ENCODE measurements around the gene NKX6-2. TPM values are rescaled to one million over a fixed set of nuclear protein-coding genes. Genes with fewer than 3 reads are reported as not detected.
"Not testable (repeated sequence)": the region's sequence is repeated elsewhere in the genome, so short reads cannot be mapped to it uniquely, and the experiment has no call there.

The NKX6-2 gene
- total RNA-seq = 2.1 TPM

GRCh38 chr10:132785723-132786475 lies at the start of gene NKX6-2:
Gene NKX6-2 (minus strand): TSS chr10:132786147. CDS start chr10:132785948, 199 bp downstream.
- ATAC-seq (no peak), DNase-seq (ENCODE audit: low spot score) (no peak)

GRCh38 chr10:132834891-132835847 lies 49.2 kb upstream of the NKX6-2 start:
- intact Hi-C loops (cut with DNase I) = loop anchor here (10.0 kb wide), 1 partner anchor 290 kb away; no protein-coding TSS in a partner anchor
- peak; percentile 31 for ATAC-seq
- peak; percentile 53 for DNase-seq (ENCODE audit: low spot score)

More at GRCh38 chr10:132785723-132786475, at the start of gene NKX6-2:
- intact Hi-C loops (cut with DNase I) = loop anchor here (5.0 kb wide), 1 partner anchor 134 kb away; no protein-coding TSS in a partner anchor

GRCh38 chr10:132834311-132834761 lies 48.4 kb upstream of the NKX6-2 start:
- DNase-seq (ENCODE audit: low spot score) (no peak), ATAC-seq (no peak)
- intact Hi-C loops (cut with DNase I) = loop anchor here (10.0 kb wide), 1 partner anchor 290 kb away; no protein-coding TSS in a partner anchor

GRCh38 chr10:132833421-132834111 lies 47.6 kb upstream of the NKX6-2 start:
- intact Hi-C loops (cut with DNase I) = loop anchor here (10.0 kb wide), 1 partner anchor 291 kb away; no protein-coding TSS in a partner anchor
- no peak for ATAC-seq

GRCh38 chr10:132832186-132832969 lies 46.4 kb upstream of the NKX6-2 start:
- DNase-seq (ENCODE audit: low spot score) (no peak), ATAC-seq (no peak)
- intact Hi-C loops (cut with DNase I) = loop anchor here (10.0 kb wide), 1 partner anchor 292 kb away; no protein-coding TSS in a partner anchor

More at GRCh38 chr10:132833421-132834111, 47.6 kb upstream of the NKX6-2 start:
- DNase-seq (ENCODE audit: low spot score) = peak; percentile 51

GRCh38 chr10:132829403-132829802 lies 43.5 kb upstream of the NKX6-2 start:
- ATAC-seq (no peak), DNase-seq (ENCODE audit: low spot score) (no peak)
- intact Hi-C loops (cut with DNase I) = no loop called here

- ATAC-seq = no peak
- intact Hi-C loops (cut with DNase I) = no loop called here
- DNase-seq (ENCODE audit: low spot score) = peak; percentile 46
Measured at GRCh38 chr10:132828681-132829080, 42.7 kb upstream of the NKX6-2 start.

- intact Hi-C loops (cut with DNase I) = no loop called here
- no peak for DNase-seq (ENCODE audit: low spot score)
- ATAC-seq = no peak
Measured at GRCh38 chr10:132827861-132828539, 42.1 kb upstream of the NKX6-2 start.

- ATAC-seq = no peak
- intact Hi-C loops (cut with DNase I) = no loop called here
- DNase-seq (ENCODE audit: low spot score) = no peak
Measured at GRCh38 chr10:132827423-132827789, 41.5 kb upstream of the NKX6-2 start.

GRCh38 chr10:132826524-132827422 lies 40.8 kb upstream of the NKX6-2 start:
- no peak for ATAC-seq
- DNase-seq (ENCODE audit: low spot score) = peak; percentile 47

GRCh38 chr10:132825783-132826523 lies 40.0 kb upstream of the NKX6-2 start:
- intact Hi-C loops (cut with DNase I); ATAC-seq; DNase-seq (ENCODE audit: low spot score): not testable (repeated sequence)

More at GRCh38 chr10:132826524-132827422, 40.8 kb upstream of the NKX6-2 start:
- intact Hi-C loops (cut with DNase I) = no loop called here

- ATAC-seq = no peak
- no peak for DNase-seq (ENCODE audit: low spot score)
- intact Hi-C loops (cut with DNase I) = no loop called here
Measured at GRCh38 chr10:132820056-132820455, 34.1 kb upstream of the NKX6-2 start.

GRCh38 chr10:132817701-132818211 lies 31.8 kb upstream of the NKX6-2 start:
- ATAC-seq (no peak), DNase-seq (ENCODE audit: low spot score) (peak; percentile 42)
- intact Hi-C loops (cut with DNase I) = no loop called here

GRCh38 chr10:132816718-132817117 lies 30.8 kb upstream of the NKX6-2 start:
- DNase-seq (ENCODE audit: low spot score) = no peak
- intact Hi-C loops (cut with DNase I) = no loop called here
- ATAC-seq = no peak

- DNase-seq (ENCODE audit: low spot score) = no peak
- intact Hi-C loops (cut with DNase I) = no loop called here
- no peak for ATAC-seq
Measured at GRCh38 chr10:132815168-132815857, 29.4 kb upstream of the NKX6-2 start.
